HG02588 (cell line): ENCODE data around the gene SUPT20HL1.
"Not testable (repeated sequence)": the region's sequence is repeated elsewhere in the genome, so short reads cannot be mapped to it uniquely, and the experiment has no call there.

Experiments
- ATAC-seq: cut with Tn5 transposase; IDR thresholded peaks from one replicate; pipeline ENCODE4 v1.9.1; 2021; ENCODE audit warnings: mild to moderate bottlenecking, moderate library complexity; ENCODE audit not compliant: unreplicated experiment

Gene SUPT20HL1

DNA sequence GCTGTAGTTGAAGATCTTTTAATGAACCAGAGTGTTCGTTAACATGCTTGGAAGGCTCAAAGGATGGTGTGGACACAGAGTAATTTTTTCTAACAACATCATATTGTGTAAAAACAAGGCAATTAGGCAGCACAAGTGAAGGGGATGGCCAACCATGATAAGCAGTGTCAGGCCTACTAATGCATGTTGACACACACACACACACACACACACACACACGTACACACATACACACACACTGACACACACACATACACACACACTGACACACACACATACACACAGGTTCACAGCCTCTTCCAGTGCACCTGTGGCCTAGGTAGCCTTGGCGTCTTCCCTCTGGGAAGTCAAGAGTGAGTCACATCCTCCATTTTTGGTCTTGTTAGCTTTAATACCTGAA lies at the start of gene SUPT20HL1:
TSS of gene SUPT20HL1 (plus strand) at position 368 of the 400 bp plus-strand sequence. CDS start 2,122 bp downstream, outside the sequence.
- ATAC-seq = no peak

DNA sequence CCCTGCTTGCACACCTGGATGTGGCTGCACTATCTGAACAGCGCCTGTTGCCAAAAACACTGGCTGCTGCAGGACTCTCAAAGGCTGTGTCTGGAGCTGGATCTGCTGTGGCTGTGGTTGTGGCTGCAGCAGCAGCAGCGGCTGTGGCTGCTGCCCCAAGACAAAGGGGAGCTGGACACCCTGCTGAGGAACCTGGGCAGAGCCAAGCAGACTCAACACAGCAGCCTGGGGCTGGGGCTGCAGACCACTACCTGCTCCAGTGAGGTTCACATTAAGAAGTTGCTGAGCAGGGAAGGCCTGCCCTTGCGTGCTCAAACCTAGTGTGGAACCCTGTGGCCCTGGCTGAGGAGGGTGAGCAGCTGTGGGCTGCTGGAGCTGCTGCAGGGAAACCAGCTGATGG lies 49.5 kb upstream of the SUPT20HL1 start:
- ATAC-seq = not testable (repeated sequence)

DNA sequence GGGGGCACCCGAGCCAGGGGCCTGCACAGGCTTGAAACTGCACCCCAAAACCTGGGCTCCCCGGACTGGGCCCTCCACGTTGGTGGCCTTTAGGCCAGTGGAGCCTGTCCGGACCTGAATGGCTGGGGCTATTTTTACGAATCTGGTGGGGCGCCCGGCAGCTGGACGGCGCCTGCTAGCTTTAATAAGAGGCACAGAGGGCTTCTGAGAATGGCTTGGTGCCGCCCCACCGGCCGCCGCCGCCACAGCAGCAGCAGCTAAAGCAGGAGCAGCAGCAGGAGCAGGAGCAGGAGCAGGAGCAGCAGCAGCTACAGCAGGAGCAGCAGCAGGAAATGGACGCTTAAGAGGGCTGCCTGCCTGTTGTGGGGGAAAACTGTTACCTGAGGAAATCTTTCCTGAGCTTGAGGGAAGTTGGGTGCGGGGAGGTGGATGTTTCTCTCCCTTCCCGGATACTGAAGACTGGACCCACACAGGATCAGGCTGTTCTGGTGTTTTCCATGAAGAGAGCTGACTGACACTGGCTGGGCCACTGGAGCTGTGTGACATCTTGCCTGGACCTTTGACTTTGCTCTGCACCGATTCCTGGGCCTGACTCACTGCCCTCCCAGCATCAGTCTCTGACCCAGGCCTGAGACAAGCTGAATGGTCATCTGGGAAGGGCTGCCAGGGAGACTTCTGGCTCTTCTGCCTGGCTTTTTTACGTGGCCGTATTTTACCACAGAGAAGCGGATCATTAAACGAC lies 48.8 kb upstream of the SUPT20HL1 start:
- ATAC-seq = not testable (repeated sequence)

DNA sequence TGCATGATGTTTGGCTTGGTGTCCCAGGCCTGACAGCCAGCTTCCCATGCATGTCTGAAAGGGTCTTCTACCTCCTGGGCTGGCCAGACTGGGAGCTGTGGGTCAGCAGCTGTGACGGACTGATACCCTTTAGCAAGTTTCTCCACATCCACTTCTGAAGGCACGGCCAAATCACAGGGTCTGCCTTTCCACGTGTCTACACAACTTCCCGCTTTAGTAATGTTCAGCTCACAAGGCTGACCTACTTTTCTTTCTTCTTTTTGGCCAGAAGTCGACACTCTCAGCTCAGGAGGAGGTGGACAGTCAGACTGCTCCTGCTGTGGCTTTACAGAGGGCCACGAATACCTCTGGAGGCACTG lies 48.2 kb upstream of the SUPT20HL1 start:
- not testable (repeated sequence) for ATAC-seq

DNA sequence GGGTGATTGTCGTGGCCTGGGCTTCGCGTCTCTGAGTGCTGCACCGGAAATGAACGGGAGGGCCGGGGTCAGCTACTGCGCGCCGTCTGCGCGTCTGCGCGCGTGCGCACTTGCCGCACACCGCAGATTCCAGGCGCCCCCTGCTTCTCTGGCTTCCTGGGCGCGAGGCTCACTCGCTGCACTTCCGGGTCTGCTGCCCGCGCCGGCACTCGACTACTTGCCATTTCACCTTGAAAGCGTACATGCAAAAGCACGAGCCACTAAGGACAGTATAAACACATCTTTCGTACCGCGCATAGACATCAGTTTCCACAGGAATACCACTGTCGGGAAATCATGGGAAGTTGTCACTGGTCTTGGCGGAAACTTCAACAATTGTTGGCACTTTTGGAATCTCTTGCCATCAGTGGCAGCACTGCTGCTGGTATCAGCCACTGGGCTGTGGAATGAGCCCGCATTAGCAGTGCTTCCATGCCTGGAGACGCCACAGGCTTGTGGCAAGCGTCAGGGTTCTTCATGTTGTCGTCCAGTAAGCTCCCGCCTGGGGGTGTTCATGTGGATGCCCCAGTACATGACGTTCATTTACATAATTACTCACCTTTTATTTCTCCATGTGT lies 46.3 kb upstream of the SUPT20HL1 start, which contains the start of gene SUPT20HL2:
TSS of gene SUPT20HL2 (minus strand) at position 51 of the 617 bp plus-strand sequence. CDS start 754 bp downstream, outside the sequence.
- no peak for ATAC-seq

DNA sequence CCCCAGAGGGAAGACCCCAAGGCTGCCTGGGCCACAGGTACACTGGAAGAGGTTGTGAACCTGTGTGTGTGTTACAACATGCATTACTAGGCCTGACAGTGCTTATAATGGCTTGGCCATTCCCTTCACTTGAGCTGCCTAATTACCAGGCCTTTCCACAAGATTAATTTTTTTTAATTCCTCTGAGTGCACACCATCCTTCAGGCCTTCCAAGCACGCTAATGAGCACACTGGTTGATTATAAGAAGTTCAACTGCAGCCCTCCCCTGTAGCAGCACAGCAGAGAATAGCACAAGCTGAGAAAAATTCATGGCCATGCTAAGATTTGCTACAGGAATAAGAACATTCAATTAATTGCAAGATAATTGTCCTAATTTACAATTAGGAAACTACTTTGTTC lies 44.3 kb upstream of the SUPT20HL1 start:
- no peak for ATAC-seq

DNA sequence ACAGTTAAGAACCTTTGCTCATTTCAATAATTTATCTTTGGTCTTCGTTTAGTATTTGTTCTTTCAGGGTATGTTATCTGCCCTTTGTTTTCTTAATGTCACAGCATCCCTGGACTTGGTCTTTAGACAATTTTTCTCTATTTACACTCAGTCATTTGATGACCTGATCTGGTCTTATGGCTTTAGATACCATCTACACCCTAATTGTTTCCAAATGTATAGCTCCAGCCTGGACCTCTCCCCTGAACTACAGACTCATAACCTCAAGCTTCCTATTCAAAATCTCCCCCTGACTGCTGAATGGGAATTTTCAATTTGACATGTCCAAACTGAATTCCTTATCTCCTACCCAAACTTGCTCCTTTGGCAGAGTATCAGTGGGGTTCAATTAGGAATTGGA lies 42.9 kb upstream of the SUPT20HL1 start:
- no peak for ATAC-seq

DNA sequence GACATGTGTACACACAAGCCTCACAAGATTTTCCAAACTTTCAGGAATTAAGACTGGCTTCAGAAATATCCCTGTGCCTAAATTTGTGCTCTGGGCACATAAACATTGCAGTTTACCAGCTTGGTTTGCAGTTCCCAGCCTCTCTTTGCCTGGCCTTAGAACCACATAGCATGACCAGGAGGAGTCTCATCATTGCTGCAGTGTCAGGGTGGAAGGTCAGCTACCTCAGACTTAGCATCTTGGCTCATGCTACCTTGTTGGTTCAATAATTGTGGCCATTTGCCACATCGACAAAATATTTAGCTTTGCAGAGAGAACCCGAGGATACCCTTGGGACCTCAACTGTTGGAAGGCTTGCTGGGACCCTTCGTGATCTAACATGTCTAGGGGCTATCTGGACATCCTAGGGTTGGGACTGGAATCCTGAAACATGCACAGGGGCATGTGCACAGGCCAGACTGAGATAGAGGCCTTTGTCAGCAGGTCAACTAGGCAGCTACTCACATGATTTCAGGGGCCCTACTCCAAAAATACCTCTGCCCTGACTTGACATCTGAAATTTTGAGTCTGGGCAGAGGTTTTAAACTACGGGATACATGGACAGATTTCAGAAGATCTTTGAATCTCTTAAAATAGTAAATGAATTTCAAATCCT lies 38.6 kb upstream of the SUPT20HL1 start:
- no peak for ATAC-seq

DNA sequence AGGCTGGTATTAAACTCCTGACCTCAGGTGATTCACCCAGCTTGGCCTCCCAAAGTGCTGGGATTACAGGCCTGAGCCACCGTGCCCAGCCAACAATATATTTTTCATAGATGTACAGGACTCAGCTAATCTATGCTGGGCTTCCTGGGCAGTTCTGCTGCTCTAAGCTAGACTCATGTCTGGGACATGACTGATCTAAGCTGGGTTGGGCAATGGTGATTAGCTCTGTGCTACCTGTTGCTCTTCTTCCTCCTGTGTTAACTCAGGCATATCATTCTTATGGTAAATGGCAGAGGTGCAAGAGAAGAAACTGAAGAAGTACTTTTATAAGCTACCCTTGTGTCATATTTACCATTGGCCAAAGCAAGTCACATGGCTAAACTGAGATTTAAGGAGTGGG lies 35.2 kb upstream of the SUPT20HL1 start:
- no peak for ATAC-seq

DNA sequence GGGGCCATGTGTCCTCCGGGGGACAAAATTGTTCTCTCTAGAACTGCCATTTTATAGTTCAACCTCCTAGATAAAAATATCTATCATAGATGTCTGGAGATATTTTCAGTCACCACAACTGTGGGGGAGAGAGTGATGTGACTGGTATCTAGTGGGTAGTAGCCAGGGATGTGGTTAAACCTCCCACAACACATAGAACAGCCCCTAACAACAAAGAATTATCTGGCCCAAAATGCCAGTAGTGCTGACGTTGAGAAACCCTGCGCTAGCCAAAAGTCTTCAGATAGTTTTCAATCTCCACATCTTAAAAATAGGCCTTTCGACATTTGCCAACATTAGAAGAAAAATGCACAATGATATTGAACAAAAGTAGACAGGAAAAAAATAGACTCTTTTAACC lies 27.6 kb upstream of the SUPT20HL1 start:
- ATAC-seq = no peak

DNA sequence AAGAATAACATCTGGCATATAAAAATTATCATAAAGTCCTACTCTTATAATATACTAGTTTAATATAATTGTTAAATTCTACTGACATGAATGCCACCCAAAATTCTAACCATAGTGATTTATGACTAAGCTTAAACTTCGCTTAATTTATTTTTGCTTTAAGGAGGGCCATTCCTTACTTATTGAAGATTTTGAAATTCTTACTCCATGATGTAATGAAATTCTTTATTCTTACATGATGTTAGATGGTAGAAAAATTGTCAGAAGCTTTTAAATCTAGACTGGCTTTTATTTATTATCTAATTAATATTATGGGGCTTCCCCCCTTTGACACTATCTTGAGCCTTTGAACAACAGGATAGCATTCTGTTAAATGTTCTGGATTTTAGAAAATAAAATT lies 27.1 kb upstream of the SUPT20HL1 start:
- no peak for ATAC-seq

DNA sequence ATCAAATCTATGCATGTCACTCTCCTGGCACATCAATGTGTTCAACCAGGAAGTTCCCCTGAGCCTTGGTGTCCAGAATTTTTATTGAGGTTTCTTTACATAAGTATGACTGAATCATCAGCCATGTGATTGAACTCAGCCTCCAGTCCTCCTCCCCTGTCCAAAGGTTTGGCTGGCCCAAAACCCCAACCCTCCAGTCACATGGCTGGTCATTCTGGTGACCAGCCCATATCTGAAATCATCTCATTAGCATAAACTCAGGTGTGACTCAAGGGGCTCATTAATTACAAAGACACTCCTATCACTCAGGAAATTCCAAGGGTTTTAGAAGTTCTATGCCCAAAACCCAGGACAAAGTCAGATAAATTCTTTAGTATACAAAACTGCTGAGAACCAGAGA lies 26.0 kb upstream of the SUPT20HL1 start:
- ATAC-seq = no peak

DNA sequence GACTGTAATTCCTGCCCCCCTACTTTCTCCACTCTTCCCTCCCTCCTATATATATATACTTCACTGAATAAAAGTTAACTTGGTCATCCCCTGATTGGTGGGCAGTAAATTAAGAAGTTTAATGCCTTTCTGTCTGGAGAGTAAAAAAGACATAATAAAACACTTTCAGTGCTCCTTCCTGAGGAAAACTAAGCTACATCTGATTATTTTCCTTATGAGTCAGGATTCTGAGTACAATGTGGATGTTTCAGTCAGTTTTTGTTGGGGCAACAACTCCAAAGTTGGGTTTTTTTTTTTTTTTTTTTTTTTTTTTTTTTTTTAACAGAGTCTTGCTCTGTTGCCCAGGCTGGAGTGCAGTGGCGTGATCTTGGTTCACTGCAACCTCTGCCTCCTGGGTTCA lies 24.6 kb upstream of the SUPT20HL1 start:
- ATAC-seq = no peak

DNA sequence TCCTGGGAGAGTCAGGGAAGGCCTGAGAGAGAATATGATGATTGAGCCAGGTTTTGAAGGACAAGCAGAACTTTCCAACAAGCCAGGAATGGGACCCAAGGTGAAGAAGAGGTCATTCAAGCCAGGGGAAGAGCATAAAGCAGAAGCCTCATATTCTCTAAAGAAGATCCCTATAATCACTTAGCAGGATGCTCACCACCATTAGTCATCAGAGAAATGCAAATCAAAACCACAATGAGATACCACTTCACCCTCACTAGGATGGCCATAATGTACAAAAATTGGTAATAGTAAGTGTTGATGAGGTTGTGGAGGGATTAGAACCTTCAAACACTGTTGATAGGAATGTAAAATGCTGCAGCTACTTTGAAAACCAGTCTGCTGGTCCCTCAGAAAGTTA lies 20.5 kb upstream of the SUPT20HL1 start:
- ATAC-seq = no peak

DNA sequence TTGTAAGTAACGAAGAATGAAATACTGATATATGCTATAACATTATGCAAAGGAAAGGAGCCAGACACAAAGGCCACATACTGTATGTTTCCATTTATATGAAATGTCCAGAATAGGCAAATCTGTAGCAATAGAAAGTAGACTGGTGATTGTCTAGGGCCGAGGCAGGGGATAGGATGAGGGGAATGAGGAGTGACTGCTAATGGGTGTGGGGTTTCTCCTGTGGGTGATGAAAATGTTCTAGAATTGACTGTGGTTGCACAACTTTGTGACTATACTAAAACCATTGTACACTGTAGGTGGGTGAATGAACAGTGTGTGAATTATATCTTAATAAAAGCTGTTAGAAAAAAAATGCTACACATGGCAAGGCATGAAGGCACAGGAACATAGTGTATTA lies 19.9 kb upstream of the SUPT20HL1 start:
- ATAC-seq = no peak

DNA sequence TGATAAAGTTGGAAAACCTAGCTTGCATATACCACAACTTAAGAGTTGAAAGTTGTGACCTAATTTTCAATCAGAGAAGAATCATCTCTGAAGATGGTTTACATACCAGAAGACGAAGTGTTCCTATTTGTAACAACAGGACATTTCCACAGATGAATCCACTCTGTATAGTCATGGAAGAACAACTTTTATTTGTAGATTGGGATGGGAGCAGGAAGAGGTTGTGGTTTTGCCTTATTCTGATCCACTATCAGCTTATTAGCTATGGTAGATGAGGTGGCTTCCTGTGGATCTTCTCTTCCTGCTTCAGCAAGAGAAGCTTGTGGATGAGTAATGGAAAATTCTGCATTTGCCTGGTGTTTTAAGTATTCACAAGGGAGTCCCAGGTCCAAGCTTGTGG lies 18.6 kb upstream of the SUPT20HL1 start:
- no peak for ATAC-seq

DNA sequence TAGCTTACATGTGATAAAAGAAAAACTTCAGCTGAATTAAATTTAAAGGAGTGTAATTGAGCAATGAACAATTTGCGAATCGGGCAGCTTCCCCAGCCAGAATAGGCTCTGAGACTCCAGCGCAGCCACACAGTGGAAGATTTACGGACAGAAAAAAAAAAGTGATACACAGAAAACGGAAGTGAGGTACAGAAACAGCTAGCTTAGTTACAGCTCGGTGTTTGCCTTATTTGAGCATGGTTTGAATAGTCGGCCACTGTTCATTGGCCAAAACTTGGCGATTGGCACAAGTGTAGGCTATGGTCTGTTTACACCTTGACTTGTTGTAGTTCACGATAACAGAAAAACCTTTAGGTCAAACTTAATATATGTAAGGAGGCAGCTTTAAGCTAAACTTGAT lies 16.7 kb upstream of the SUPT20HL1 start:
- peak; percentile 77 for ATAC-seq

DNA sequence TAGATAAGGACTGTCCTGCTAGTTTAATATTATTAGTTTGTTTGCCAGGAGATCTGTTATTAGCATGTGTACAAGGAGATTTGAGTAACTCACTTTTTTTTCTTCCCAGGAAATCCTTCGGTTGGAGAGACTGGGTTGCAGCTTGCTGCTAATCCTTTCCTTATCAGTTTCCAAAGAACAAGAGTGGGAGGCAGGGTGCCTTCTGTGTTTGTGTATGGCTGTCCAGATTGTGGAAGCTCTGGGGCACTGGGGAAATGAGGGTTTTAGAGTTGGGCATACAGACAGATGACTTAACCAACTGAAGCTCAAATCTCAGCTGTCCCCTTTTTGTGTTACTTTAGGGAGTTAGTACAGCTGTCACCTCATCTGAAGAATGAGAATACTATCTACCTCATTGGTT lies 12.6 kb upstream of the SUPT20HL1 start:
- no peak for ATAC-seq

DNA sequence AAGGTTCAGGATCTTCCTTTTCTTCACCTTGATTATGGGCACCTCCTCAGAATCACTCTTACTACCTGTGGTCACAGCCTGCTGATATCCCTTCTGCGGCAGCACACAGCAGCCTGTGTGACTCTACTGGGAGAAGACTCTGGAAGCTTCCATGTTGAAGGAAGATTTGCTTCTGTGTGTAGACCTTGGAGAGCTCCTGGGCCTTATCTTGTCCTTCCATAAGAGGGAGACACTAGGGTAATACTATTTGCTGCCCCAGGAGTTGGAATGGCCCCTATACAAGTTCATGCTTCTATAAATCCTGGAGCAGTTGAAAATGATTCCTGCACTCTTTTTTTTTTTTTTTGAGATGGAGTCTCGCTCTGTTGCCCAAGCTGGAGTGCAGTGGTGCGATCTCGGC lies 10.2 kb upstream of the SUPT20HL1 start:
- ATAC-seq = no peak

DNA sequence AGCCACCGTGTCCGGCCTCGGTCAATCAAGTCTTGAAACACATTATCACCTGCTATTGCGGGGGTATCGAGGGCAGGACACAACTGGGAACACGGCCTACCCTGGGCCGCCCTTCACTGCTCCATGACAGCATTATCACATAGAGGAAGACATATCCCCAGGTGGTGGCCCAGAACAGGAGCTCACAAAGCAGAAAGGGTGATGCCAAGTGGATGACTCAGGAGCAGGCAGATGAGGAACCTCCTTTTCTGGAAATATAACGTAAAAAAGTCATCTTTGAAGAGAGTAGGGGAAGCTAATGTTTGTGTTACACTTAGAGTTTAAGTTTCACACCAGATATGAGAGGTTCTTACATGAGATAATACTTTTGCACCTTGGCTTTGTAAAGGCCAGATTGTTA lies 5.3 kb upstream of the SUPT20HL1 start:
- ATAC-seq = no peak

DNA sequence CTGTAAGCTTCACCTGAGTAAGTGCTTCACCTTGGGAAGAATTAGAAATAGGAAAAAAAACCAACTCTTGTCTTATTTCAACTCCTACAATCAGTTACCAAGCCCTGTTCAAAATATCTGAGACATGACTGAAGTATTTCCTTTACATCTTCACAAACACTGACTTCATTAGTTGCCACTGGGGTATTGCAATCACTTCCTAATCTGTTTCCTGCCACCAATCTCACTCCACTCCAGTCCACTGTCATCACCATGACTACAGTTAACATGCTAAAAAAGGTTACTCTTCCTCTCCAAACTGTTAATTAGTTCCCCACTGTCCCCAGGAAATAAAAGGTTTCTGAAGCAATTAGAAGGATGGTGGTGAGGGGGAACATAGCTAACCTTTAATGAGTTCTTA lies 3.3 kb upstream of the SUPT20HL1 start:
- ATAC-seq = no peak

DNA sequence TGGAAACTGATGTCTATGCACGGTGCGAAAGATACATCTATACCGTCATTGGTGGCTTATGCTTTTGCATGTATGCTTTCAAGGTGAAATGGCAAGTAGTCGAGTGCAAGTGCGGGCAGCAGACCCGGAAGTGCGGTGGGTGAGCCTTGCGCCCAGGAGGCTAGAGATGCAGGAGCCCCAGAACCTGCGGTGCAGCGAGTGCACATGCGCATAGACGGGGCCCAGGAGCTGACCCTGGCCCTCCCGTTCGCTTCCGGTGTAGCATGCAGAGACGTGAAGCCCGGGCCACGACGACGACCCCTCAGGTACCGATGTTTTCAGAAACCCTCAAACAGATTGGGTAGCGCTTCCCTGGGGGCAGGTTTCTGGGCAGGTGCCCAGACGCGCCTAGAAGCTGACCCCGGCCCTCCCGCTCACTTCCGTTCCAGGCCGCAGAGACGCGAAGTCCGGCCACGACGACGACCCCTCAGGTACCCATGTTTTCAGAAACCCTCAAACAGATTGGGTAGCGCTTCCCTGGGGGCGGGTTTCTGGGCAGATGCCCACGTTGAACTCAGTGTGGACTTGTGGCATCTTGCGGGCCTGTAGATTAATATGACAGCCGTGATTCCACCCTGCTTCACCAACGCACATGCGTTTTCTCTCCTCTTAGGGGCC lies 1.8 kb downstream of the SUPT20HL1 start:
- not testable (repeated sequence) for ATAC-seq
